Upper lobe of right lung (tissue), 1 donor: ENCODE measurements around the gene OR6K2. TPM values are rescaled to one million over a fixed set of nuclear protein-coding genes. Genes with fewer than 3 reads are reported as not detected.

ENCODE experiments used
- ATAC-seq: fragments of 200-7000 bp; cut with Tn5 transposase; one replicate; pipeline ENCODE4 v1.9.1; 2020; ENCODE audit warnings: mild to moderate bottlenecking, moderate library complexity
- DNase-seq: peaks from one replicate; pipeline ENCODE4 v3.0.0-alpha.2; 2020
- H3K27ac ChIP-seq: fragments of 200-600 bp; one replicate; pipeline ENCODE4 v1.8.0; 2022
- H3K27me3 ChIP-seq: fragments of 200-600 bp; one replicate; pipeline ENCODE4 v1.8.0; 2022; ENCODE audit warnings: mild to moderate bottlenecking
- H3K36me3 ChIP-seq: fragments of 200-600 bp; one replicate; pipeline ENCODE4 v1.8.0; 2022
- H3K4me1 ChIP-seq: fragments of 200-600 bp; one replicate; pipeline ENCODE4 v1.8.0; 2022
- H3K4me3 ChIP-seq: fragments of 200-600 bp; one replicate; pipeline ENCODE4 v1.8.0; 2022; ENCODE audit warnings: mild to moderate bottlenecking
- H3K9me3 ChIP-seq: fragments of 200-600 bp; one replicate; pipeline ENCODE4 v1.8.0; 2022
- intact Hi-C: fragments of 100-400 bp; cut with DNase I; formaldehyde crosslinking; loops from one replicate; pipeline ENCODE4 v1.11.0; 2022
- long read RNA-seq: library from polyadenylated mRNA; unstranded; transcript quantifications from one replicate; pipeline ENCODE4 v2.0.0, GENCODE V29; 2021
- total RNA-seq: library from RNA; stranded (reverse); fragmentation: NEBNext Ultra II Directional; extraction: Animal tissue kit (Norgen Biotek cat#: 25700); gene quantifications from one replicate; pipeline ENCODE4 v1.2.1, GENCODE V29; 2021
- TF ChIP-seq, protein P1 (sequence below): fragments of 200-600 bp; IDR thresholded peaks from one replicate; pipeline ENCODE4 v1.8.0; 2022; ENCODE audit warnings: antibody characterized with exemption
- donor health status: DM: no; HTN: yes; CAD: no; lungs with severe emphysema.

The OR6K2 gene, protein sequence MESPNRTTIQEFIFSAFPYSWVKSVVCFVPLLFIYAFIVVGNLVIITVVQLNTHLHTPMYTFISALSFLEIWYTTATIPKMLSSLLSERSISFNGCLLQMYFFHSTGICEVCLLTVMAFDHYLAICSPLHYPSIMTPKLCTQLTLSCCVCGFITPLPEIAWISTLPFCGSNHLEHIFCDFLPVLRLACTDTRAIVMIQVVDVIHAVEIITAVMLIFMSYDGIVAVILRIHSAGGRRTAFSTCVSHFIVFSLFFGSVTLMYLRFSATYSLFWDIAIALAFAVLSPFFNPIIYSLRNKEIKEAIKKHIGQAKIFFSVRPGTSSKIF
- not detected for total RNA-seq
- long read RNA-seq: 0 reads

DNA sequence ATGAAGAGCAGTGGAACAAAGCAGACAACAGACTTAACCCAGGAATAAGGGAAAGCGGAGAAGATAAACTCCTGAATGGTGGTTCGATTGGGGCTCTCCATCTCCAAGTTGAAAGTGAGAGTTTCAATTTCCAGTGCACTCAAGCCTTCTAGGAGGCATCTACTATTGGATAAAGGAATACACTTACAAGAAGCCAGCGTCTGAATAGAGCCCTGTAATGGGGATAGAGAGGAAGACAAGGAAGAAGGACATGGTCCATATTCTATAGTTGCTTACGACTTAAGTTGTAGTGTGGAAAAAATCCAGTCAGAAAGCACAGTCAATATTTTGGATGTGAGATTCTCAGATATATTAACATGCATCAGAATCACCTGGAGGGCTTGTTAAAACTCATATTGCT is at the start of gene OR6K2:
TSS of gene OR6K2 (minus strand) at position 101 of the 400 bp plus-strand sequence. CDS start at position 101, 0 bp downstream.
- DNase-seq (no peak), ATAC-seq (no peak)
- intact Hi-C loops: no loop called here
- Histone ChIP-seq H3K27ac (no peak within 1 kb of the TSS), H3K36me3 (no peaks in the 10 kb centered on the region), H3K4me3 (no peak within 1 kb of the TSS), H3K4me1 (no peaks in the 10 kb centered on the region), H3K27me3 (no peaks in the 10 kb centered on the region), H3K9me3 (no peaks in the 10 kb centered on the region)
- TF ChIP-seq, protein P1, sequence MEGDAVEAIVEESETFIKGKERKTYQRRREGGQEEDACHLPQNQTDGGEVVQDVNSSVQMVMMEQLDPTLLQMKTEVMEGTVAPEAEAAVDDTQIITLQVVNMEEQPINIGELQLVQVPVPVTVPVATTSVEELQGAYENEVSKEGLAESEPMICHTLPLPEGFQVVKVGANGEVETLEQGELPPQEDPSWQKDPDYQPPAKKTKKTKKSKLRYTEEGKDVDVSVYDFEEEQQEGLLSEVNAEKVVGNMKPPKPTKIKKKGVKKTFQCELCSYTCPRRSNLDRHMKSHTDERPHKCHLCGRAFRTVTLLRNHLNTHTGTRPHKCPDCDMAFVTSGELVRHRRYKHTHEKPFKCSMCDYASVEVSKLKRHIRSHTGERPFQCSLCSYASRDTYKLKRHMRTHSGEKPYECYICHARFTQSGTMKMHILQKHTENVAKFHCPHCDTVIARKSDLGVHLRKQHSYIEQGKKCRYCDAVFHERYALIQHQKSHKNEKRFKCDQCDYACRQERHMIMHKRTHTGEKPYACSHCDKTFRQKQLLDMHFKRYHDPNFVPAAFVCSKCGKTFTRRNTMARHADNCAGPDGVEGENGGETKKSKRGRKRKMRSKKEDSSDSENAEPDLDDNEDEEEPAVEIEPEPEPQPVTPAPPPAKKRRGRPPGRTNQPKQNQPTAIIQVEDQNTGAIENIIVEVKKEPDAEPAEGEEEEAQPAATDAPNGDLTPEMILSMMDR: no peak

DNA sequence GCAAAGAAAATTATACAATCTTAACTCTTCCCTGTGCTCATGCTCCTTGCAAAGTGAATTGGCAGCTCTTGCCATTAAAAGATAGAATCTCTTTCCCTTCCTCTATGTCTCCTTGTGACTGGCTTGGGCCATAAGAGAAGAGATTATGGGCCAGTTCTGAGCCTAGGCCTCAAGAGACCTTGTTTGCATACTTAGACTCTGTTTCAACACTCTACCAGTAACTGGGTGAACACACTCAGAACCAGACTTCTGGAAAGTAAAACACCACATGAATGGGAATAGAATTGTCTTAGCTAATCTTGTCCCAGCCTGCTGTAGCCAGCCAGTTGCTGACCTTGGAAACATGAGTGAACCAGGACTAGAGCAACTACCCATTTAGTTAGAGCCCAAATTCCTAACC is 35.4 kb upstream of the OR6K2 start:
- no peak overlapping the region for H3K27ac ChIP-seq
- ATAC-seq (peak; percentile 55), DNase-seq (no peak)
- H3K9me3 ChIP-seq: no peaks in the 10 kb centered on the region
- no peaks in the 10 kb centered on the region for H3K4me1 ChIP-seq
- no peaks in the 10 kb centered on the region for H3K36me3 ChIP-seq
- TF ChIP-seq, protein P1: no peak
- H3K27me3 ChIP-seq: no peaks in the 10 kb centered on the region
- H3K4me3 ChIP-seq: no peak overlapping the region
- intact Hi-C loops: no loop called here

DNA sequence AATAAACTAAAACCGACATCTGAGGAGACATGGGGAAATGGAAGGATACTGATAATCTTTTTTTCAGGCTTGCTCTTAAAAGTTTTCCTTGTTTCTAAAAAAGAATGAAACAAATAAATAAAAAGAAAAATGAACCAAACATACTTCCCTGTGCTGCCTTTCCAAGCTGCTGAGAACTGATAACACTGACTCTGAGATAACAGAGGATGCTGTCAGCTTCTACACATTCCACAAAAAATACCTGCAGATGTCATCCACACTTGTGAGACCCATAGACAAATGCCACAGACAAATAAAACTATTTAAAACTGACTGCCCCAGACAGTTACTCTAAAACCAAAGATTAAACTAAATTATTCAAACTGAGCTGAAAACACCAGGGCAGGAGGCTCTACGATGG is 32.1 kb upstream of the OR6K2 start:
- Histone ChIP-seq H3K4me3 (no peak overlapping the region), H3K27ac (no peak overlapping the region), H3K9me3 (no peaks in the 10 kb centered on the region), H3K36me3 (no peaks in the 10 kb centered on the region), H3K27me3 (no peaks in the 10 kb centered on the region), H3K4me1 (no peaks in the 10 kb centered on the region)
- intact Hi-C loops: no loop called here
- no peak for ATAC-seq
- TF ChIP-seq, protein P1: no peak
- no peak for DNase-seq

DNA sequence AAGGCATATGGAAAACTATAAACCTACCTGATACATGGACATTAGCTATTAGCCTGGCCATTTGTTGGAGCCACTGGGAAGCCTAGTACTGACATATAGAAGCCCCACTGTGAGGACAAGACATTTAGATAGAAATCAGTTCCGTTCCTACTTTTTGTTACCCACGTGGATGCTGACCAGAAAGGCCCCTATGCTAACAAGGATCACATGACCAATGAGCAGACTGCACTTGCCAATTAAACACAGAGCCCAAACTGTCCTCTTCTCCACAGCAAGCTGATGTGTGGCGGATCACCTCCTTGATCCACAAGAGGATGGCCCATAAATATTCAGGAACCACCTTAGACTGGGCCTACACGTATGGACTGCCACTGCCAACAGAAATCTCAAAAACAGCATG is 31.3 kb upstream of the OR6K2 start:
- no peaks in the 10 kb centered on the region for H3K9me3 ChIP-seq
- H3K36me3 ChIP-seq: no peaks in the 10 kb centered on the region
- no peak for ATAC-seq
- no peaks in the 10 kb centered on the region for H3K27me3 ChIP-seq
- H3K4me1 ChIP-seq: no peaks in the 10 kb centered on the region
- TF ChIP-seq, protein P1: no peak
- H3K27ac ChIP-seq: no peak overlapping the region
- intact Hi-C loops: no loop called here
- H3K4me3 ChIP-seq: no peak overlapping the region
- no peak for DNase-seq

DNA sequence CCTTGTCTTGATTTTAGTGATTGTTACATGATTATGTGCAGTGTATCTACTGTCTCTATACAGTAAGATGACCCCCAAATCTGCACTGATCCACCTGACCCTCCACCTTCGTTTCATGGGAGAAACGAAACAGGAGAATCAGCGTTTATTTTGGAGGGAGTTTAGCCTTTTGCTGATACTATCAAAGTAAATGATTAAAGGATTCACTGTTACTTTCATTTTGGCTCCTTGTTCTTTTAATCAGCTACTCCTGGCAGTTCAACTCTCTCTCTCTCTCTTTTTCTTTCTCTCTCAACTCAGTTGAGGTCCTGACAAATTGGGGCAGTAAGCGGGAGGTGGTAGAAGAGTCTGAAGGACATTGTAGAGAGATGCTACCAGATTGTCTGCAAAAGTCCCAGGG is 30.0 kb upstream of the OR6K2 start:
- ATAC-seq: no peak
- no peak for DNase-seq
- H3K36me3 ChIP-seq: no peaks in the 10 kb centered on the region
- H3K9me3 ChIP-seq: no peaks in the 10 kb centered on the region
- H3K27me3 ChIP-seq: no peaks in the 10 kb centered on the region
- intact Hi-C loops: no loop called here
- TF ChIP-seq, protein P1: no peak
- H3K4me1 ChIP-seq: no peaks in the 10 kb centered on the region
- no peak overlapping the region for H3K4me3 ChIP-seq
- no peak overlapping the region for H3K27ac ChIP-seq
